HCT116 (cell line): ENCODE results near the gene CYP27A1. TPM values are rescaled to one million over a fixed set of nuclear protein-coding genes. Genes with fewer than 3 reads are reported as not detected.

Experiments used
- ATAC-seq: fragments of 200-7000 bp; cut with Tn5 transposase; 2 replicates; pipeline ENCODE4 v1.9.1; 2020; ENCODE audit warnings: mild to moderate bottlenecking, moderate library complexity
- BruUV-seq: library from RNA; stranded (reverse); fragments of 400-500 nt; replicated peaks from 2 replicates; lab custom pipeline; 2021; lab: Mats Ljungman, UMichigan
- CTCF ChIA-PET: fragments of 300-600 bp; sonication (Branson Sonifier 250); formaldehyde crosslinking; loops from one replicate; lab custom pipeline; 2021; ENCODE audit warnings: antibody characterized with exemption; lab: Charles Lee
- POLR2A ChIA-PET: fragments of 300-600, 350-600 bp; sonication (Branson Sonifier 250); formaldehyde crosslinking; loops from one replicate; lab custom pipeline; 2021; ENCODE audit warnings: antibody characterized with exemption; lab: Charles Lee
- RAD21 ChIA-PET, 2 experiments: fragments of 300-600 bp; sonication (Branson Sonifier 250); formaldehyde crosslinking; loops; one replicate each; lab custom pipeline; 2023; ENCODE audit warnings: low total read pairs in 2 of 2; ENCODE audit not compliant: uncharacterized antibody in 2 of 2, unreplicated experiment in 2 of 2, low non-redundant PET in 1 of 2; lab: Charles Lee
- DNase-seq: peaks from one replicate; pipeline ENCODE4 v3.0.0-alpha.2; 2010; ENCODE audit warnings: low read depth, low spot score
- H2AFZ ChIP-seq: fragments of 200-600 bp; shearing (Covaris generic), sonication (generic); 2 replicates; pipeline ENCODE4 v1.6.1; 2017; ENCODE audit warnings: low read depth, mixed run types, mixed read lengths, antibody characterized with exemption, low read length; ENCODE audit not compliant: poor library complexity, severe bottlenecking
- H3K27ac ChIP-seq: 2 replicates; pipeline ENCODE4 v1.5.1; 2012; ENCODE audit warnings: low read depth, low read length
- H3K27me3 ChIP-seq: fragments of 200-600 bp; sonication (generic); 2 replicates; pipeline ENCODE4 v1.6.1; 2016; ENCODE audit warnings: mixed run types, low read length, mixed read lengths; ENCODE audit not compliant: insufficient read depth
- H3K36me3 ChIP-seq, 2 experiments: fragments of 200-500 bp in 1 of 2; fragments of 200-600 bp in 1 of 2; sonication (Bioruptor generic) in 1 of 2; sonication (generic) in 1 of 2; 2 replicates each; pipeline versions ENCODE4 v1.5.1 to v1.6.1; 2014 to 2016; ENCODE audit warnings: low read length in 2 of 2, inconsistent platforms in 1 of 2, mixed read lengths in 1 of 2, mixed run types in 1 of 2; ENCODE audit not compliant: insufficient read depth in 2 of 2, control insufficient read depth in 1 of 2
- H3K4me1 ChIP-seq, 2 experiments: fragments of 200-600 bp in 1 of 2; sonication (generic) in 1 of 2; 2 replicates each; pipeline versions ENCODE4 v1.5.1 to v1.6.1; 2012 to 2017; ENCODE audit warnings: low read length in 2 of 2, inconsistent platforms in 1 of 2, mild to moderate bottlenecking in 1 of 2, mixed read lengths in 1 of 2, mixed run types in 1 of 2, moderate library complexity in 1 of 2; ENCODE audit not compliant: insufficient read depth in 2 of 2, control insufficient read depth in 1 of 2
- H3K4me2 ChIP-seq: fragments of 200-600 bp; sonication (generic); 2 replicates; pipeline ENCODE4 v1.6.1; 2017; ENCODE audit warnings: mixed run types, low read length, mixed read lengths
- H3K4me3 ChIP-seq, 2 experiments: fragments of 200-600 bp in 1 of 2; sonication (generic) in 1 of 2; replicated peaks in 1 of 2; 2 replicates each; pipeline ENCODE4 v1.5.1; 2011 to 2016; ENCODE audit warnings: low read length in 2 of 2, control low read depth in 1 of 2, low read depth in 1 of 2, mild to moderate bottlenecking in 1 of 2, mixed read lengths in 1 of 2, mixed run types in 1 of 2
- H3K79me2 ChIP-seq: fragments of 200-600 bp; sonication (generic); 2 replicates; pipeline ENCODE4 v1.6.1; 2017; ENCODE audit warnings: mild to moderate bottlenecking, mixed run types, low read length, moderate library complexity, mixed read lengths; ENCODE audit not compliant: insufficient read depth
- H3K9ac ChIP-seq: fragments of 200-600 bp; sonication (generic); 2 replicates; pipeline ENCODE4 v1.6.1; 2016; ENCODE audit warnings: low read length, mixed read lengths
- H3K9me2 ChIP-seq: fragments of 200-600 bp; sonication (generic), shearing (Covaris generic); 2 replicates; pipeline ENCODE4 v1.6.1; 2017; ENCODE audit warnings: mixed run types, mild to moderate bottlenecking, moderate library complexity; ENCODE audit not compliant: insufficient read depth
- H3K9me3 ChIP-seq, 2 experiments: fragments of 200-500 bp in 1 of 2; fragments of 200-600 bp in 1 of 2; sonication (Bioruptor generic) in 1 of 2; sonication (generic) in 1 of 2; 2 replicates each; pipeline ENCODE4 v1.6.1; 2014 to 2017; ENCODE audit warnings: low read length in 2 of 2, mixed read lengths in 2 of 2, inconsistent platforms in 1 of 2, low read depth in 1 of 2, mild to moderate bottlenecking in 1 of 2, mixed run types in 1 of 2, moderate library complexity in 1 of 2; ENCODE audit not compliant: control insufficient read depth in 1 of 2, insufficient read depth in 1 of 2
- H4K20me1 ChIP-seq: fragments of 200-600 bp; sonication (generic), shearing (Covaris generic); 2 replicates; pipeline ENCODE4 v1.6.1; 2017; ENCODE audit warnings: mixed run types, mild to moderate bottlenecking, moderate library complexity; ENCODE audit not compliant: insufficient read depth
- CBX3 ChIP-seq: IDR thresholded peaks from 2 replicates; pipeline ENCODE4 v1.6.1; 2012; ENCODE audit warnings: low read depth
- CEBPB ChIP-seq: IDR thresholded peaks from 2 replicates; pipeline ENCODE4 v1.6.1; 2012; ENCODE audit warnings: low read depth
- EGR1 ChIP-seq: IDR thresholded peaks from 2 replicates; pipeline ENCODE4 v1.6.1; 2012; ENCODE audit warnings: low read depth
- ELF1 ChIP-seq: IDR thresholded peaks from 2 replicates; pipeline ENCODE4 v1.6.1; 2012; ENCODE audit warnings: low read depth, borderline replicate concordance
- EZH2 ChIP-seq: fragments of 200-600 bp; sonication (generic); IDR thresholded peaks from 2 replicates; pipeline ENCODE4 v1.6.1; 2017; ENCODE audit warnings: antibody characterized with exemption, mixed run types
- EZH2phosphoT487 ChIP-seq: fragments of 200-600 bp; IDR thresholded peaks from 2 replicates; pipeline ENCODE4 v1.6.1; 2018; ENCODE audit warnings: antibody characterized with exemption, borderline replicate concordance
- FOSL1 ChIP-seq: IDR thresholded peaks from 2 replicates; pipeline ENCODE4 v1.6.1; 2012; ENCODE audit warnings: low read depth
- JUND ChIP-seq: IDR thresholded peaks from 2 replicates; pipeline ENCODE4 v1.6.1; 2012
- POLR2A ChIP-seq: IDR thresholded peaks from 2 replicates; pipeline ENCODE4 v1.7.0; 2011; ENCODE audit warnings: borderline replicate concordance; ENCODE audit not compliant: insufficient read depth, insufficient read length; ENCODE audit errors: extremely low read depth
- POLR2AphosphoS5 ChIP-seq: IDR thresholded peaks from 2 replicates; pipeline ENCODE4 v1.6.1; 2011; ENCODE audit warnings: mild to moderate bottlenecking, low read depth, low read length, moderate library complexity
- RAD21 ChIP-seq: IDR thresholded peaks from 2 replicates; pipeline ENCODE4 v1.6.1; 2012; ENCODE audit warnings: low read depth, mild to moderate bottlenecking
- SIN3A ChIP-seq: IDR thresholded peaks from 2 replicates; pipeline ENCODE4 v1.6.1; 2012; ENCODE audit warnings: low read depth
- SRF ChIP-seq: IDR thresholded peaks from 2 replicates; pipeline ENCODE4 v1.6.1; 2012; ENCODE audit warnings: low read depth
- YY1 ChIP-seq: IDR thresholded peaks from 2 replicates; pipeline ENCODE4 v1.6.1; 2011; ENCODE audit warnings: low read length, low read depth, moderate library complexity, mild to moderate bottlenecking; ENCODE audit not compliant: insufficient replicate concordance; ENCODE audit errors: extremely low read depth
- ZFX ChIP-seq: fragments of 450-650 bp; IDR thresholded peaks from 2 replicates; pipeline ENCODE4 v1.6.1; 2017
- intact Hi-C: fragments of 100-400 bp; cut with micrococcal nuclease; formaldehyde crosslinking; loops from 2 replicates; pipeline ENCODE4 v1.10.0; 2022
- total RNA-seq: library from RNA; stranded (reverse); gene quantifications from one replicate; pipeline ENCODE4 v1.2.1, GENCODE V29; 2021; ENCODE audit not compliant: unreplicated experiment
- TF ChIP-seq, protein P1 (sequence below): IDR thresholded peaks from 2 replicates; pipeline ENCODE4 v1.6.1; 2012; ENCODE audit warnings: low read depth
- TF ChIP-seq, protein P2 (sequence below), 3 experiments: fragments of 200-600 bp in 1 of 3; sonication (generic) in 1 of 3; IDR thresholded peaks in 2 of 3; conservative IDR thresholded peaks in 1 of 3; 2 replicates each; pipeline ENCODE4 v1.5.1; 2012 to 2017; ENCODE audit warnings: low read depth in 2 of 3, low read length in 2 of 3, antibody characterized with exemption in 1 of 3, borderline replicate concordance in 1 of 3, control low read depth in 1 of 3, mild to moderate bottlenecking in 1 of 3, mixed read lengths in 1 of 3, mixed run types in 1 of 3, moderate library complexity in 1 of 3; ENCODE audit not compliant: insufficient read depth in 1 of 3
- TF ChIP-seq, protein P3 (sequence below): IDR thresholded peaks from 2 replicates; pipeline ENCODE4 v1.6.1; 2012
- TF ChIP-seq, protein P4 (sequence below): IDR thresholded peaks from 2 replicates; pipeline ENCODE4 v1.6.1; 2011; ENCODE audit warnings: mild to moderate bottlenecking, low read length, moderate library complexity; ENCODE audit not compliant: insufficient replicate concordance; ENCODE audit errors: extremely low read depth
- TF ChIP-seq, protein P5 (sequence below): IDR thresholded peaks from 2 replicates; pipeline ENCODE4 v1.6.1; 2012

Gene CYP27A1
- total RNA-seq, 1 experiment from 2014 or later: 1.6 TPM

DNA sequence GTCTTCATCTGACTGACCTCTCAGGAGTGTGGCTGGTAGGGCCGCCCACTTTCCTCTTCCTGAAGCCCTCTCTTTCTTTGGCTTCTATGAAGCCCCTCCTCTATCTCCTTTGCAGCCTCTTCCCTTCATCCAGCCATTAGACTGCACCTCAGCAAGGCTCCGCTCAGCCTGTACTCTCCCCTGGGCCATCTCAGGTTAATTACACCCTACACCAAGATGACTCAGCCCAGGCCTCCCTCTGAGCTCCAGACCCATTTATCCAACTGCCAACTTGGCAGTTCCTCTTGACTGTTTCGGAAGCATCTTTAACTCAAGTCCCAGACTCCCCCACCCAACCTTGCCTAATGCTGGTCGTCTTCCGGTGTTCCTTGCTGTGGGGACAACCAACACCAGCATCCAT, 71.8 kb downstream of the CYP27A1 start:
- no peaks in the 10 kb centered on the region for H4K20me1 ChIP-seq
- intact Hi-C loops: loop anchor here (1.0 to 2.0 kb wide), 5 partner anchors 45 to 301 kb away; no protein-coding TSS in a partner anchor
- ChIA-PET RAD21 (interaction anchor here (1.0 to 1.1 kb wide), 3 partner anchors 41 to 45 kb away, joined by 3 to 5 read pairs (median 5); no protein-coding TSS in a partner anchor), CTCF (interaction anchor here (0.9 to 4.3 kb wide), 9 partner anchors 10 to 301 kb away, joined by 3 to 35 read pairs (median 5); no protein-coding TSS in a partner anchor), POLR2A (interaction anchor here (2.0 kb wide), 1 partner anchor 148 kb away, joined by 8 read pairs; no protein-coding TSS in a partner anchor)
- H3K27ac ChIP-seq: no peak overlapping the region
- no peaks in the 10 kb centered on the region for H3K9me3 ChIP-seq
- H3K4me2 ChIP-seq: peak overlapping the region; percentile 49
- no peaks in the 10 kb centered on the region for H3K9me2 ChIP-seq
- no TSS peak for BruUV-seq
- no peak overlapping the region for H3K4me3 ChIP-seq
- no peak overlapping the region for H3K9ac ChIP-seq
- peaks cover 31 to 53% of the 10 kb centered on the region in 2 experiments for H3K4me1 ChIP-seq
- H2AFZ ChIP-seq: peak overlapping the region; percentile 42
- H3K79me2 ChIP-seq: no peaks in the 10 kb centered on the region
- no peaks in the 10 kb centered on the region for H3K36me3 ChIP-seq
- DNase-seq: no peak
- TF ChIP-seq, protein P1, sequence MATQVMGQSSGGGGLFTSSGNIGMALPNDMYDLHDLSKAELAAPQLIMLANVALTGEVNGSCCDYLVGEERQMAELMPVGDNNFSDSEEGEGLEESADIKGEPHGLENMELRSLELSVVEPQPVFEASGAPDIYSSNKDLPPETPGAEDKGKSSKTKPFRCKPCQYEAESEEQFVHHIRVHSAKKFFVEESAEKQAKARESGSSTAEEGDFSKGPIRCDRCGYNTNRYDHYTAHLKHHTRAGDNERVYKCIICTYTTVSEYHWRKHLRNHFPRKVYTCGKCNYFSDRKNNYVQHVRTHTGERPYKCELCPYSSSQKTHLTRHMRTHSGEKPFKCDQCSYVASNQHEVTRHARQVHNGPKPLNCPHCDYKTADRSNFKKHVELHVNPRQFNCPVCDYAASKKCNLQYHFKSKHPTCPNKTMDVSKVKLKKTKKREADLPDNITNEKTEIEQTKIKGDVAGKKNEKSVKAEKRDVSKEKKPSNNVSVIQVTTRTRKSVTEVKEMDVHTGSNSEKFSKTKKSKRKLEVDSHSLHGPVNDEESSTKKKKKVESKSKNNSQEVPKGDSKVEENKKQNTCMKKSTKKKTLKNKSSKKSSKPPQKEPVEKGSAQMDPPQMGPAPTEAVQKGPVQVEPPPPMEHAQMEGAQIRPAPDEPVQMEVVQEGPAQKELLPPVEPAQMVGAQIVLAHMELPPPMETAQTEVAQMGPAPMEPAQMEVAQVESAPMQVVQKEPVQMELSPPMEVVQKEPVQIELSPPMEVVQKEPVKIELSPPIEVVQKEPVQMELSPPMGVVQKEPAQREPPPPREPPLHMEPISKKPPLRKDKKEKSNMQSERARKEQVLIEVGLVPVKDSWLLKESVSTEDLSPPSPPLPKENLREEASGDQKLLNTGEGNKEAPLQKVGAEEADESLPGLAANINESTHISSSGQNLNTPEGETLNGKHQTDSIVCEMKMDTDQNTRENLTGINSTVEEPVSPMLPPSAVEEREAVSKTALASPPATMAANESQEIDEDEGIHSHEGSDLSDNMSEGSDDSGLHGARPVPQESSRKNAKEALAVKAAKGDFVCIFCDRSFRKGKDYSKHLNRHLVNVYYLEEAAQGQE: no peak
- TF ChIP-seq EZH2 (no peak), RAD21 (no peak), SIN3A (no peak), FOSL1 (no peak), POLR2A (no peak), EZH2phosphoT487 (no peak), POLR2AphosphoS5 (no peak), YY1 (no peak), JUND (no peak), EGR1 (no peak), CEBPB (no peak), ELF1 (no peak), ZFX (no peak), SRF (no peak), CBX3 (no peak)
- TF ChIP-seq, protein P2, sequence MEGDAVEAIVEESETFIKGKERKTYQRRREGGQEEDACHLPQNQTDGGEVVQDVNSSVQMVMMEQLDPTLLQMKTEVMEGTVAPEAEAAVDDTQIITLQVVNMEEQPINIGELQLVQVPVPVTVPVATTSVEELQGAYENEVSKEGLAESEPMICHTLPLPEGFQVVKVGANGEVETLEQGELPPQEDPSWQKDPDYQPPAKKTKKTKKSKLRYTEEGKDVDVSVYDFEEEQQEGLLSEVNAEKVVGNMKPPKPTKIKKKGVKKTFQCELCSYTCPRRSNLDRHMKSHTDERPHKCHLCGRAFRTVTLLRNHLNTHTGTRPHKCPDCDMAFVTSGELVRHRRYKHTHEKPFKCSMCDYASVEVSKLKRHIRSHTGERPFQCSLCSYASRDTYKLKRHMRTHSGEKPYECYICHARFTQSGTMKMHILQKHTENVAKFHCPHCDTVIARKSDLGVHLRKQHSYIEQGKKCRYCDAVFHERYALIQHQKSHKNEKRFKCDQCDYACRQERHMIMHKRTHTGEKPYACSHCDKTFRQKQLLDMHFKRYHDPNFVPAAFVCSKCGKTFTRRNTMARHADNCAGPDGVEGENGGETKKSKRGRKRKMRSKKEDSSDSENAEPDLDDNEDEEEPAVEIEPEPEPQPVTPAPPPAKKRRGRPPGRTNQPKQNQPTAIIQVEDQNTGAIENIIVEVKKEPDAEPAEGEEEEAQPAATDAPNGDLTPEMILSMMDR (IDR thresholded peaks at IDR 0.05 in 2 of 3, conservative IDR thresholded peaks at IDR 0.05 in 1 of 3; ENCODE audit: borderline replicate concordance in 1 of 3, insufficient read depth in 1 of 3, low read depth in 2 of 3, low read length in 2 of 3): no peak
- TF ChIP-seq, protein P3, sequence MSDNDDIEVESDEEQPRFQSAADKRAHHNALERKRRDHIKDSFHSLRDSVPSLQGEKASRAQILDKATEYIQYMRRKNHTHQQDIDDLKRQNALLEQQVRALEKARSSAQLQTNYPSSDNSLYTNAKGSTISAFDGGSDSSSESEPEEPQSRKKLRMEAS: no peak
- TF ChIP-seq, protein P4, sequence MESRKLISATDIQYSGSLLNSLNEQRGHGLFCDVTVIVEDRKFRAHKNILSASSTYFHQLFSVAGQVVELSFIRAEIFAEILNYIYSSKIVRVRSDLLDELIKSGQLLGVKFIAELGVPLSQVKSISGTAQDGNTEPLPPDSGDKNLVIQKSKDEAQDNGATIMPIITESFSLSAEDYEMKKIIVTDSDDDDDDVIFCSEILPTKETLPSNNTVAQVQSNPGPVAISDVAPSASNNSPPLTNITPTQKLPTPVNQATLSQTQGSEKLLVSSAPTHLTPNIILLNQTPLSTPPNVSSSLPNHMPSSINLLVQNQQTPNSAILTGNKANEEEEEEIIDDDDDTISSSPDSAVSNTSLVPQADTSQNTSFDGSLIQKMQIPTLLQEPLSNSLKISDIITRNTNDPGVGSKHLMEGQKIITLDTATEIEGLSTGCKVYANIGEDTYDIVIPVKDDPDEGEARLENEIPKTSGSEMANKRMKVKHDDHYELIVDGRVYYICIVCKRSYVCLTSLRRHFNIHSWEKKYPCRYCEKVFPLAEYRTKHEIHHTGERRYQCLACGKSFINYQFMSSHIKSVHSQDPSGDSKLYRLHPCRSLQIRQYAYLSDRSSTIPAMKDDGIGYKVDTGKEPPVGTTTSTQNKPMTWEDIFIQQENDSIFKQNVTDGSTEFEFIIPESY: no peak
- TF ChIP-seq, protein P5, sequence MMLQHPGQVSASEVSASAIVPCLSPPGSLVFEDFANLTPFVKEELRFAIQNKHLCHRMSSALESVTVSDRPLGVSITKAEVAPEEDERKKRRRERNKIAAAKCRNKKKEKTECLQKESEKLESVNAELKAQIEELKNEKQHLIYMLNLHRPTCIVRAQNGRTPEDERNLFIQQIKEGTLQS: no peak
- TF ChIP-seq, all 23 proteins: peak for 0
- peak; percentile 60 for ATAC-seq
- H3K27me3 ChIP-seq: peaks cover 4% of the 10 kb centered on the region; the same call in 1 of the 2 replicates
